H9 (cell line): ENCODE measurements around the gene ACSL6. TPM values are rescaled to one million over a fixed set of nuclear protein-coding genes. Genes with fewer than 3 reads are reported as not detected.

Experiments used
- DNase-seq: peaks from one replicate; pipeline ENCODE4 v3.0.0-alpha.2; 2017
- H2AFZ ChIP-seq: one replicate; pipeline ENCODE4 v1.6.1; 2013; ENCODE audit warnings: mild to moderate bottlenecking, low read length, control low read depth, moderate library complexity
- H2AK5ac ChIP-seq: 2 replicates; pipeline ENCODE4 v1.6.1; 2013; ENCODE audit warnings: low read length, control low read depth, mixed read lengths; ENCODE audit not compliant: insufficient read length
- H2BK120ac ChIP-seq: one replicate; pipeline ENCODE4 v1.6.1; 2013; ENCODE audit warnings: low read depth, mild to moderate bottlenecking, low read length, control low read depth, inconsistent platforms; ENCODE audit not compliant: poor library complexity, severe bottlenecking
- H2BK12ac ChIP-seq: 2 replicates; pipeline ENCODE4 v1.6.1; 2013; ENCODE audit warnings: low read length, control low read depth, mixed read lengths, low read depth; ENCODE audit not compliant: insufficient read length
- H2BK15ac ChIP-seq: 2 replicates; pipeline ENCODE4 v1.6.1; 2013; ENCODE audit warnings: low read depth, low read length, control low read depth
- H2BK20ac ChIP-seq: one replicate; pipeline ENCODE4 v1.6.1; 2013; ENCODE audit warnings: low read depth, mild to moderate bottlenecking, low read length, control low read depth, inconsistent platforms; ENCODE audit not compliant: poor library complexity, severe bottlenecking
- H2BK5ac ChIP-seq: 2 replicates; pipeline ENCODE4 v1.6.1; 2013; ENCODE audit warnings: low read length, control low read depth, mixed read lengths; ENCODE audit not compliant: insufficient read length
- H3K14ac ChIP-seq: 2 replicates; pipeline ENCODE4 v1.6.1; 2013; ENCODE audit warnings: low read length, control low read depth; ENCODE audit not compliant: insufficient read depth
- H3K18ac ChIP-seq: 2 replicates; pipeline ENCODE4 v1.6.1; 2013; ENCODE audit warnings: low read depth, mild to moderate bottlenecking, mixed read lengths, low read length, control low read depth; ENCODE audit not compliant: insufficient read length
- H3K23ac ChIP-seq: 2 replicates; pipeline ENCODE4 v1.6.1; 2013; ENCODE audit warnings: low read length, control low read depth, mixed read lengths, low read depth; ENCODE audit not compliant: insufficient read length
- H3K23me2 ChIP-seq: 2 replicates; pipeline ENCODE4 v1.6.1; 2013; ENCODE audit warnings: low read depth, mild to moderate bottlenecking, mixed read lengths, low read length, control low read depth; ENCODE audit not compliant: insufficient read length, poor library complexity, severe bottlenecking
- H3K27ac ChIP-seq: 2 replicates; pipeline ENCODE4 v1.5.1; 2013; ENCODE audit warnings: low read length, control low read depth, mixed read lengths, low read depth; ENCODE audit not compliant: insufficient read length
- H3K27me3 ChIP-seq: 2 replicates; pipeline ENCODE4 v1.6.1; 2013; ENCODE audit warnings: low read length, control low read depth, inconsistent platforms; ENCODE audit not compliant: insufficient read depth
- H3K4ac ChIP-seq: 2 replicates; pipeline ENCODE4 v1.6.1; 2013; ENCODE audit warnings: low read depth, mild to moderate bottlenecking, control low read depth, inconsistent platforms, low read length, moderate library complexity
- H3K4me1 ChIP-seq: 2 replicates; pipeline ENCODE4 v1.6.1; 2013; ENCODE audit warnings: low read length, control low read depth, inconsistent platforms; ENCODE audit not compliant: insufficient read depth
- H3K4me2 ChIP-seq: 2 replicates; pipeline ENCODE4 v1.6.1; 2013; ENCODE audit warnings: low read length, control low read depth, mixed read lengths; ENCODE audit not compliant: insufficient read length, insufficient read depth
- H3K56ac ChIP-seq: 2 replicates; pipeline ENCODE4 v1.6.1; 2013; ENCODE audit warnings: low read depth, mild to moderate bottlenecking, mixed read lengths, low read length, control low read depth; ENCODE audit not compliant: insufficient read length
- H3K79me1 ChIP-seq: 2 replicates; pipeline ENCODE4 v1.6.1; 2013; ENCODE audit warnings: low read depth, mild to moderate bottlenecking, moderate library complexity, low read length, control low read depth, inconsistent platforms; ENCODE audit not compliant: insufficient read depth, poor library complexity, severe bottlenecking
- H3K79me2 ChIP-seq: 2 replicates; pipeline ENCODE4 v1.6.1; 2013; ENCODE audit warnings: low read length, control low read depth, inconsistent platforms; ENCODE audit not compliant: insufficient read depth
- H3K9ac ChIP-seq: 2 replicates; pipeline ENCODE4 v1.6.1; 2013; ENCODE audit warnings: low read length, control low read depth, mixed read lengths; ENCODE audit not compliant: insufficient read length; ENCODE audit errors: extremely low read depth
- H3K9me3 ChIP-seq: one replicate; pipeline ENCODE4 v1.6.1; 2013; ENCODE audit warnings: low read depth, low read length, inconsistent platforms; ENCODE audit not compliant: control insufficient read depth
- H3T11ph ChIP-seq: one replicate; pipeline ENCODE4 v1.6.1; 2013; ENCODE audit warnings: mild to moderate bottlenecking, low read length, control low read depth, inconsistent platforms
- H4K20me1 ChIP-seq: one replicate; pipeline ENCODE4 v1.6.1; 2013; ENCODE audit not compliant: control insufficient read depth, insufficient read length, insufficient read depth
- H4K5ac ChIP-seq: 2 replicates; pipeline ENCODE4 v1.6.1; 2013; ENCODE audit warnings: low read depth, mild to moderate bottlenecking, mixed read lengths, low read length, control low read depth; ENCODE audit not compliant: insufficient read length
- H4K8ac ChIP-seq: replicated peaks from 2 replicates; pipeline ENCODE4 v1.6.1; 2013; ENCODE audit warnings: low read length, control low read depth, mixed read lengths, low read depth; ENCODE audit not compliant: insufficient read length
- H4K91ac ChIP-seq: 2 replicates; pipeline ENCODE4 v1.6.1; 2013; ENCODE audit warnings: low read depth, mild to moderate bottlenecking, moderate library complexity, mixed read lengths, low read length, control low read depth; ENCODE audit not compliant: insufficient read length
- H3K27ac Mint-ChIP-seq, 3 experiments: 2 replicates in 2 of 3; 3 replicates in 1 of 3; pipeline ENCODE4 v1.8.0; 2020 to 2021; ENCODE audit warnings: mixed read lengths in 3 of 3, mild to moderate bottlenecking in 1 of 3, moderate library complexity in 1 of 3
- H3K27me3 Mint-ChIP-seq: 2 replicates; pipeline ENCODE4 v1.8.0; 2021; ENCODE audit warnings: low read depth, mild to moderate bottlenecking, moderate library complexity, mixed read lengths
- H3K36me3 Mint-ChIP-seq, 3 experiments: 2 replicates in 2 of 3; 3 replicates in 1 of 3; pipeline ENCODE4 v1.8.0; 2020 to 2021; ENCODE audit warnings: low read depth in 3 of 3, mixed read lengths in 3 of 3; ENCODE audit not compliant: insufficient read depth in 1 of 3
- H3K4me1 Mint-ChIP-seq, 2 experiments: 2 replicates each; pipeline ENCODE4 v1.8.0; 2020; ENCODE audit warnings: mixed read lengths in 2 of 2
- H3K4me3 Mint-ChIP-seq, 2 experiments: 2 replicates in 1 of 2; 3 replicates in 1 of 2; pipeline ENCODE4 v1.8.0; 2020 to 2021; ENCODE audit warnings: mild to moderate bottlenecking in 2 of 2, mixed read lengths in 2 of 2, moderate library complexity in 1 of 2
- H3K9me3 Mint-ChIP-seq, 2 experiments: 2 replicates in 1 of 2; 3 replicates in 1 of 2; pipeline ENCODE4 v1.8.0; 2020; ENCODE audit warnings: mild to moderate bottlenecking in 2 of 2, mixed read lengths in 2 of 2, moderate library complexity in 1 of 2
- CTCF ChIP-seq: fragments of 200-600 bp; sonication (generic); conservative IDR thresholded peaks from 3 replicates; pipeline ENCODE4 v1.8.0; 2021; ENCODE audit warnings: antibody characterized with exemption, mild to moderate bottlenecking
- WGBS: extraction: QIAGEN DNeasy Blood & Tissue Kit; methylation state at CpG from one replicate; pipeline ENCODE4 v1.1.7; 2013; ENCODE audit warnings: missing lambda C conversion rate, low lambda C conversion rate, mixed read lengths; ENCODE audit not compliant: insufficient read length; ENCODE audit errors: extremely low coverage; 5-methylcytosine and 5-hydroxymethylcytosine counted together
- total RNA-seq: library from RNA; stranded (reverse); gene quantifications from 2 replicates; pipeline ENCODE4 v1.2.1, GENCODE V29; 2021

The ACSL6 gene
- total RNA-seq, 1 experiment from 2014 or later: 1.6 TPM

- Histone ChIP-seq H2BK120ac (no peak overlapping the region), H4K91ac (no peak overlapping the region), H3K23me2 (peaks cover 7% of the 10 kb centered on the region), H3K9me3 (no peaks in the 10 kb centered on the region), H3K27ac (no peak overlapping the region), H2BK5ac (no peak overlapping the region), H3K56ac (no peak overlapping the region), H3T11ph (no peak overlapping the region), H3K23ac (no peak overlapping the region), H3K79me2 (no peaks in the 10 kb centered on the region), H3K9ac (no peak overlapping the region), H2AK5ac (no peak overlapping the region), H4K5ac (no peak overlapping the region), H3K4me1 (peaks cover 4% of the 10 kb centered on the region; the same call in 1 of the 2 replicates), H2BK12ac (no peak overlapping the region), H3K79me1 (no peaks in the 10 kb centered on the region), H4K20me1 (no peaks in the 10 kb centered on the region), H2AFZ (no peak overlapping the region), H3K4ac (no peak overlapping the region), H3K18ac (no peak overlapping the region), H2BK20ac (no peak overlapping the region), H3K4me2 (no peak overlapping the region), H3K27me3 (peaks cover 3% of the 10 kb centered on the region; the same call in 1 of the 2 replicates), H4K8ac (no peak overlapping the region), H3K14ac (no peak overlapping the region), H2BK15ac (no peak overlapping the region)
- no peak for TF ChIP-seq CTCF
- DNase-seq: no peak
- no CpG with 5 or more reads among the region's 2 CpGs for WGBS
- Mint-ChIP-seq H3K27me3 (peaks cover 46% of the 10 kb centered on the region), H3K27ac (no peak overlapping the region; a peak in 1 of 7 replicates), H3K36me3 (no peaks in the 10 kb centered on the region; a peak in 1 of 7 replicates), H3K9me3 (no peaks in the 10 kb centered on the region; a peak in 1 of 5 replicates), H3K4me3 (no peak overlapping the region), H3K4me1 (peaks cover 19 to 23% of the 10 kb centered on the region in 2 experiments)
Observed at GRCh38 chr5:132008163-132008473, 3.3 kb downstream of the ACSL6 start.
